ENCODE measurements around the gene SEPTIN7. TPM values are rescaled to one million over a fixed set of nuclear protein-coding genes. Genes with fewer than 3 reads are reported as not detected.

Gene SEPTIN7
- total RNA-seq, 1 donor from 2014 or later = 200 TPM

- peaks cover 38% of the 10 kb centered on the region for H3K4me1 Mint-ChIP-seq (ENCODE audit: unreplicated experiment)
Measured at GRCh38 chr7:35802102-35802466, 1.2 kb downstream of the SEPTIN7 start.

GRCh38 chr7:35802649-35803048 lies 1.8 kb downstream of the SEPTIN7 start:
- H3K27ac Mint-ChIP-seq = peak overlapping the region; percentile 86
- peaks cover 14% of the 10 kb centered on the region for H3K36me3 Mint-ChIP-seq
- no peak for TF ChIP-seq CTCF (conservative IDR thresholded peaks at IDR 0.05)
- no peaks in the 10 kb centered on the region for H3K9me3 Mint-ChIP-seq
- peak overlapping the region; percentile 98 for H3K4me3 Mint-ChIP-seq
- no peaks in the 10 kb centered on the region for H3K27me3 Mint-ChIP-seq
- H3K4me1 Mint-ChIP-seq (ENCODE audit: unreplicated experiment) = peaks cover 38% of the 10 kb centered on the region
- DNase-seq (ENCODE audit: extremely low spot score, unreplicated experiment) = no peak

More at GRCh38 chr7:35802102-35802466, 1.2 kb downstream of the SEPTIN7 start:
- no peak for DNase-seq (ENCODE audit: extremely low spot score, unreplicated experiment)
- Mint-ChIP-seq H3K27ac (peak overlapping the region; percentile 86), H3K9me3 (no peaks in the 10 kb centered on the region), H3K36me3 (peaks cover 14% of the 10 kb centered on the region), H3K27me3 (no peaks in the 10 kb centered on the region), H3K4me3 (peak overlapping the region; percentile 98)
- peak; percentile 2 for TF ChIP-seq CTCF (conservative IDR thresholded peaks at IDR 0.05)

- DNase-seq (ENCODE audit: extremely low spot score, unreplicated experiment) = no peak
- Mint-ChIP-seq H3K4me3 (no peak overlapping the region), H3K9me3 (peaks cover 1% of the 10 kb centered on the region), H3K4me1 (ENCODE audit: unreplicated experiment) (peaks cover 40% of the 10 kb centered on the region), H3K27ac (peak overlapping the region; percentile 2), H3K27me3 (no peaks in the 10 kb centered on the region), H3K36me3 (peaks cover 27% of the 10 kb centered on the region)
- TF ChIP-seq CTCF (conservative IDR thresholded peaks at IDR 0.05) = no peak
Measured at GRCh38 chr7:35804231-35804970, 3.5 kb downstream of the SEPTIN7 start.

- peaks cover 34% of the 10 kb centered on the region for H3K36me3 Mint-ChIP-seq
Measured at GRCh38 chr7:35805876-35806275, 5.0 kb downstream of the SEPTIN7 start.

GRCh38 chr7:35816514-35816913 lies 15.7 kb downstream of the SEPTIN7 start:
- Mint-ChIP-seq H3K36me3 (peaks cover 59% of the 10 kb centered on the region), H3K4me1 (ENCODE audit: unreplicated experiment) (peaks cover 3% of the 10 kb centered on the region), H3K27ac (peak overlapping the region; percentile 78), H3K27me3 (no peaks in the 10 kb centered on the region), H3K9me3 (peaks cover 43% of the 10 kb centered on the region), H3K4me3 (peak overlapping the region; percentile 5)
- TF ChIP-seq CTCF (conservative IDR thresholded peaks at IDR 0.05) = no peak
- DNase-seq (ENCODE audit: extremely low spot score, unreplicated experiment) = no peak

More at GRCh38 chr7:35805876-35806275, 5.0 kb downstream of the SEPTIN7 start:
- Mint-ChIP-seq H3K27me3 (no peaks in the 10 kb centered on the region), H3K4me3 (no peak overlapping the region), H3K27ac (no peak overlapping the region), H3K9me3 (peaks cover 6% of the 10 kb centered on the region), H3K4me1 (ENCODE audit: unreplicated experiment) (peaks cover 38% of the 10 kb centered on the region)
- no peak for TF ChIP-seq CTCF (conservative IDR thresholded peaks at IDR 0.05)
- no peak for DNase-seq (ENCODE audit: extremely low spot score, unreplicated experiment)

Measured in type B pancreatic cell (in vitro differentiated cells).